SK-N-SH treated with all-trans-retinoic acid at 6 μM for 48 hours (cell line): Measurements from ENCODE around the gene CD248.

ENCODE experiments used
- ATAC-seq: fragments of 200-7000 bp; cut with Tn5 transposase; 3 replicates; pipeline ENCODE4 v1.9.1; 2020; ENCODE audit warnings: mild to moderate bottlenecking, moderate library complexity
- ARNTL ChIP-seq: fragments of 450-650 bp; formaldehyde crosslinking; IDR thresholded peaks from 2 replicates; pipeline ENCODE4 v1.5.0; 2020; ENCODE audit warnings: low read depth, mild to moderate bottlenecking, moderate library complexity, borderline replicate concordance
- BACH2 ChIP-seq: fragments of 250-450 bp; sonication (Bioruptor Pico); IDR thresholded peaks from 2 replicates; pipeline ENCODE4 v1.9.0; 2021; ENCODE audit warnings: mild to moderate bottlenecking, borderline replicate concordance
- CREB5 ChIP-seq: fragments of 250-450 bp; sonication (Bioruptor Pico); IDR thresholded peaks from 2 replicates; pipeline ENCODE4 v1.5.1; 2020; ENCODE audit warnings: low read depth, mild to moderate bottlenecking, moderate library complexity
- CSDC2 ChIP-seq: fragments of 250-450 bp; sonication (Bioruptor Pico); IDR thresholded peaks from 2 replicates; pipeline ENCODE4 v1.5.0; 2020; ENCODE audit warnings: mild to moderate bottlenecking, moderate library complexity
- CSRNP3 ChIP-seq: fragments of 250-450 bp; sonication (Bioruptor Pico); IDR thresholded peaks from 2 replicates; pipeline ENCODE4 v1.5.1; 2021; ENCODE audit warnings: mild to moderate bottlenecking, moderate library complexity
- GLIS3 ChIP-seq: fragments of 250-450 bp; sonication (Bioruptor Pico); IDR thresholded peaks from 2 replicates; pipeline ENCODE4 v1.5.0; 2020; ENCODE audit warnings: mild to moderate bottlenecking, moderate library complexity
- ISL1 ChIP-seq: fragments of 250-450 bp; sonication (Bioruptor Pico); IDR thresholded peaks from 2 replicates; pipeline ENCODE4 v2.1.2; 2022; ENCODE audit warnings: mild to moderate bottlenecking, moderate library complexity
- OSR1 ChIP-seq: fragments of 250-450 bp; sonication (Bioruptor Pico); IDR thresholded peaks from 2 replicates; pipeline ENCODE4 v1.8.0; 2022; ENCODE audit warnings: moderate library complexity, mild to moderate bottlenecking, inconsistent platforms
- PATZ1 ChIP-seq: fragments of 250-450 bp; sonication (Bioruptor Pico); IDR thresholded peaks from 2 replicates; pipeline ENCODE4 v1.8.0; 2020; ENCODE audit warnings: mild to moderate bottlenecking, moderate library complexity, borderline replicate concordance
- POU6F1 ChIP-seq: fragments of 250-450 bp; sonication (Bioruptor Pico); IDR thresholded peaks from 2 replicates; pipeline ENCODE4 v1.8.0; 2021; ENCODE audit warnings: low read depth, mild to moderate bottlenecking, moderate library complexity, borderline replicate concordance
- RARB ChIP-seq: fragments of 250-450 bp; sonication (Bioruptor Pico); IDR thresholded peaks from 2 replicates; pipeline ENCODE4 v1.8.0; 2021; ENCODE audit warnings: mild to moderate bottlenecking, moderate library complexity
- SNAI2 ChIP-seq: fragments of 250-450 bp; sonication (Bioruptor Pico); IDR thresholded peaks from 2 replicates; pipeline ENCODE4 v1.5.0; 2020; ENCODE audit warnings: mild to moderate bottlenecking, moderate library complexity
- TOX ChIP-seq: fragments of 250-450 bp; sonication (Bioruptor Pico); IDR thresholded peaks from 2 replicates; pipeline ENCODE4 v1.8.0; 2021; ENCODE audit warnings: mild to moderate bottlenecking, moderate library complexity, borderline replicate concordance
- TSHZ2 ChIP-seq: fragments of 250-450 bp; sonication (Bioruptor Pico); IDR thresholded peaks from 2 replicates; pipeline ENCODE4 v1.5.0; 2020; ENCODE audit warnings: mild to moderate bottlenecking, moderate library complexity
- ZFP3 ChIP-seq: fragments of 250-450 bp; sonication (Bioruptor Pico); IDR thresholded peaks from 2 replicates; pipeline ENCODE4 v1.5.0; 2020; ENCODE audit warnings: mild to moderate bottlenecking, moderate library complexity
- ZFP30 ChIP-seq: fragments of 450-650 bp; formaldehyde crosslinking; IDR thresholded peaks from 2 replicates; pipeline ENCODE4 v1.5.0; 2022; ENCODE audit warnings: mild to moderate bottlenecking, moderate library complexity
- ZNF565 ChIP-seq: fragments of 450-650 bp; formaldehyde crosslinking; conservative IDR thresholded peaks from 2 replicates; pipeline ENCODE4 v1.5.0; 2020; ENCODE audit warnings: low read depth, mild to moderate bottlenecking, moderate library complexity
- ZNF70 ChIP-seq: fragments of 450-650 bp; formaldehyde crosslinking; IDR thresholded peaks from 2 replicates; pipeline ENCODE4 v1.5.0; 2020; ENCODE audit warnings: mild to moderate bottlenecking, moderate library complexity
- ZNF8 ChIP-seq: fragments of 450-650 bp; formaldehyde crosslinking; IDR thresholded peaks from 2 replicates; pipeline ENCODE4 v1.5.0; 2020; ENCODE audit warnings: mild to moderate bottlenecking, moderate library complexity

The CD248 gene

GRCh38 chr11:66285250-66285947 is 31.4 kb downstream of the CD248 start:
- TF ChIP-seq OSR1 (no peak), SNAI2 (CRISPR knock-in tag) (no peak), POU6F1 (no peak), BACH2 (no peak), ZNF70 (CRISPR knock-in tag) (no peak), ZFP30 (CRISPR knock-in tag) (no peak), CSDC2 (no peak), ARNTL (CRISPR knock-in tag) (no peak)
- no peak for ATAC-seq

GRCh38 chr11:66284526-66285078 is 32.2 kb downstream of the CD248 start:
- ATAC-seq, result no peak

More at GRCh38 chr11:66284526-66285078, 32.2 kb downstream of the CD248 start:
- TF ChIP-seq GLIS3 (no peak), CSRNP3 (CRISPR knock-in tag) (no peak), ZNF70 (CRISPR knock-in tag) (no peak), ZNF565 (CRISPR knock-in tag) (no peak), TSHZ2 (CRISPR knock-in tag) (no peak), ARNTL (CRISPR knock-in tag) (no peak), BACH2 (no peak), TOX (CRISPR knock-in tag) (no peak), CREB5 (CRISPR knock-in tag) (no peak), ZFP3 (CRISPR knock-in tag) (no peak), SNAI2 (CRISPR knock-in tag) (no peak), ZNF8 (no peak), CSDC2 (no peak), PATZ1 (no peak), ISL1 (no peak), OSR1 (no peak), RARB (CRISPR knock-in tag) (no peak), ZFP30 (CRISPR knock-in tag) (no peak)
- TF ChIP-seq, all 23 proteins: peak for 0
